ACC112 (cell line): ENCODE data around the gene SPATA16.
"Not testable (repeated sequence)": the region's sequence is repeated elsewhere in the genome, so short reads cannot be mapped to it uniquely, and the experiment has no call there.

Experiments used
- H2AFZ ChIP-seq: fragments of 200-600 bp; sonication (generic); one replicate; pipeline ENCODE4 v1.6.0; 2017; ENCODE audit warnings: antibody characterized with exemption, low read length; ENCODE audit not compliant: unreplicated experiment
- H3K27ac ChIP-seq: fragments of 200-600 bp; sonication (generic); 2 replicates; pipeline ENCODE4 v1.5.1; 2014; ENCODE audit warnings: low read depth, mild to moderate bottlenecking, antibody characterized with exemption, low read length, moderate library complexity
- H3K27me3 ChIP-seq: fragments of 200-600 bp; sonication (generic); 2 replicates; pipeline ENCODE4 v1.6.1; 2014; ENCODE audit warnings: mild to moderate bottlenecking, antibody characterized with exemption, low read length, moderate library complexity, mixed read lengths; ENCODE audit not compliant: insufficient read depth
- H3K36me3 ChIP-seq: fragments of 200-600 bp; sonication (generic); 2 replicates; pipeline ENCODE4 v1.6.1; 2016; ENCODE audit warnings: mild to moderate bottlenecking, antibody characterized with exemption, low read length, moderate library complexity, mixed read lengths; ENCODE audit not compliant: insufficient read depth
- H3K4me1 ChIP-seq: fragments of 200-600 bp; sonication (generic); one replicate; pipeline ENCODE4 v1.6.1; 2016; ENCODE audit warnings: low read length, mixed read lengths; ENCODE audit not compliant: insufficient read depth, unreplicated experiment, control insufficient read depth
- H3K4me3 ChIP-seq: fragments of 200-600 bp; sonication (generic); 2 replicates; pipeline ENCODE4 v1.5.1; 2014; ENCODE audit warnings: mild to moderate bottlenecking, low read depth, low read length
- H3K79me2 ChIP-seq: fragments of 200-600 bp; sonication (generic); one replicate; pipeline ENCODE4 v1.6.0; 2016; ENCODE audit warnings: low read length; ENCODE audit not compliant: control insufficient read depth, unreplicated experiment, insufficient read depth

SPATA16 gene

GRCh38 chr3:173028351-173028750 is 112.7 kb downstream of the SPATA16 start:
- peaks cover 37% of the 10 kb centered on the region for H3K27me3 ChIP-seq
- H3K4me3 ChIP-seq: no peak overlapping the region
- H2AFZ ChIP-seq: no peak overlapping the region
- no peak overlapping the region for H3K27ac ChIP-seq
- no peaks in the 10 kb centered on the region for H3K36me3 ChIP-seq
- no peaks in the 10 kb centered on the region for H3K4me1 ChIP-seq
- H3K79me2 ChIP-seq: no peaks in the 10 kb centered on the region

GRCh38 chr3:173027429-173027828 is 113.6 kb downstream of the SPATA16 start:
- H3K4me3 ChIP-seq: no peak overlapping the region
- no peak overlapping the region for H3K27ac ChIP-seq
- peaks cover 29% of the 10 kb centered on the region for H3K27me3 ChIP-seq
- no peaks in the 10 kb centered on the region for H3K79me2 ChIP-seq
- no peaks in the 10 kb centered on the region for H3K4me1 ChIP-seq
- no peak overlapping the region for H2AFZ ChIP-seq
- no peaks in the 10 kb centered on the region for H3K36me3 ChIP-seq

GRCh38 chr3:173025941-173026340 is 115.1 kb downstream of the SPATA16 start:
- no peaks in the 10 kb centered on the region for H3K36me3 ChIP-seq
- no peaks in the 10 kb centered on the region for H3K4me1 ChIP-seq
- H2AFZ ChIP-seq: no peak overlapping the region
- no peak overlapping the region for H3K4me3 ChIP-seq
- H3K27me3 ChIP-seq: peaks cover 26% of the 10 kb centered on the region
- no peaks in the 10 kb centered on the region for H3K79me2 ChIP-seq
- no peak overlapping the region for H3K27ac ChIP-seq

- H3K4me1 ChIP-seq: no peaks in the 10 kb centered on the region
Measured at GRCh38 chr3:173021547-173022185, 119.4 kb downstream of the SPATA16 start.

GRCh38 chr3:173020128-173020527 is 120.9 kb downstream of the SPATA16 start:
- H2AFZ ChIP-seq, H3K27me3 ChIP-seq, H3K27ac ChIP-seq, H3K4me3 ChIP-seq, H3K36me3 ChIP-seq, H3K79me2 ChIP-seq, H3K4me1 ChIP-seq: not testable (repeated sequence)

More at GRCh38 chr3:173021547-173022185, 119.4 kb downstream of the SPATA16 start:
- H3K36me3 ChIP-seq: no peaks in the 10 kb centered on the region
- no peak overlapping the region for H3K27ac ChIP-seq
- no peak overlapping the region for H2AFZ ChIP-seq
- H3K79me2 ChIP-seq: no peaks in the 10 kb centered on the region
- H3K27me3 ChIP-seq: peaks cover 15% of the 10 kb centered on the region
- no peak overlapping the region for H3K4me3 ChIP-seq

- no peak overlapping the region for H3K27ac ChIP-seq
Measured at GRCh38 chr3:173019378-173019777, 121.7 kb downstream of the SPATA16 start.

GRCh38 chr3:173018758-173019157 is 122.3 kb downstream of the SPATA16 start:
- no peak overlapping the region for H3K27ac ChIP-seq
- no peaks in the 10 kb centered on the region for H3K4me1 ChIP-seq
- H3K27me3 ChIP-seq: peaks cover 4% of the 10 kb centered on the region; the same call in 1 of the 2 replicates
- no peaks in the 10 kb centered on the region for H3K36me3 ChIP-seq
- H3K79me2 ChIP-seq: no peaks in the 10 kb centered on the region
- no peak overlapping the region for H3K4me3 ChIP-seq
- H2AFZ ChIP-seq: no peak overlapping the region

More at GRCh38 chr3:173019378-173019777, 121.7 kb downstream of the SPATA16 start:
- H3K27me3 ChIP-seq: peaks cover 4% of the 10 kb centered on the region; the same call in 1 of the 2 replicates
- no peaks in the 10 kb centered on the region for H3K4me1 ChIP-seq
- no peaks in the 10 kb centered on the region for H3K36me3 ChIP-seq
- no peak overlapping the region for H2AFZ ChIP-seq
- no peaks in the 10 kb centered on the region for H3K79me2 ChIP-seq
- H3K4me3 ChIP-seq: no peak overlapping the region

- no peak overlapping the region for H2AFZ ChIP-seq
- H3K79me2 ChIP-seq: no peaks in the 10 kb centered on the region
- H3K4me1 ChIP-seq: no peaks in the 10 kb centered on the region
- H3K36me3 ChIP-seq: no peaks in the 10 kb centered on the region
- H3K27me3 ChIP-seq: peaks cover 4% of the 10 kb centered on the region; the same call in 1 of the 2 replicates
- H3K27ac ChIP-seq: no peak overlapping the region
- H3K4me3 ChIP-seq: no peak overlapping the region
Measured at GRCh38 chr3:173013219-173013832, 127.7 kb downstream of the SPATA16 start.

- Histone ChIP-seq H3K4me1 (no peaks in the 10 kb centered on the region), H3K27me3 (peaks cover 10% of the 10 kb centered on the region), H3K27ac (no peak overlapping the region), H3K4me3 (no peak overlapping the region), H2AFZ (no peak overlapping the region), H3K36me3 (no peaks in the 10 kb centered on the region), H3K79me2 (no peaks in the 10 kb centered on the region)
Measured at GRCh38 chr3:173009410-173009809, 131.6 kb downstream of the SPATA16 start.

- H3K4me3 ChIP-seq: no peak overlapping the region
- H3K27me3 ChIP-seq: peaks cover 10% of the 10 kb centered on the region
- H3K27ac ChIP-seq: no peak overlapping the region
- H3K4me1 ChIP-seq: no peaks in the 10 kb centered on the region
- no peaks in the 10 kb centered on the region for H3K79me2 ChIP-seq
- no peak overlapping the region for H2AFZ ChIP-seq
- H3K36me3 ChIP-seq: no peaks in the 10 kb centered on the region
Measured at GRCh38 chr3:173008978-173009377, 132.1 kb downstream of the SPATA16 start.

GRCh38 chr3:173007079-173007723 is 133.8 kb downstream of the SPATA16 start:
- no peak overlapping the region for H3K27ac ChIP-seq
- no peaks in the 10 kb centered on the region for H3K79me2 ChIP-seq
- no peak overlapping the region for H2AFZ ChIP-seq
- H3K27me3 ChIP-seq: peaks cover 18% of the 10 kb centered on the region
- no peak overlapping the region for H3K4me3 ChIP-seq
- no peaks in the 10 kb centered on the region for H3K4me1 ChIP-seq
- no peaks in the 10 kb centered on the region for H3K36me3 ChIP-seq
